Hematopoietic multipotent progenitor cell treated with erythropoietin and hydrocortisone succinate and interleukin-3 and kit ligand, for 8 days (in vitro differentiated cells): ENCODE measurements around the gene HAGHL.
"Not testable (repeated sequence)": the region's sequence is repeated elsewhere in the genome, so short reads cannot be mapped to it uniquely, and the experiment has no call there.

Source experiments
- DNase-seq: peaks from one replicate; pipeline ENCODE4 v3.0.0-alpha.2; 2015

HAGHL gene

DNA sequence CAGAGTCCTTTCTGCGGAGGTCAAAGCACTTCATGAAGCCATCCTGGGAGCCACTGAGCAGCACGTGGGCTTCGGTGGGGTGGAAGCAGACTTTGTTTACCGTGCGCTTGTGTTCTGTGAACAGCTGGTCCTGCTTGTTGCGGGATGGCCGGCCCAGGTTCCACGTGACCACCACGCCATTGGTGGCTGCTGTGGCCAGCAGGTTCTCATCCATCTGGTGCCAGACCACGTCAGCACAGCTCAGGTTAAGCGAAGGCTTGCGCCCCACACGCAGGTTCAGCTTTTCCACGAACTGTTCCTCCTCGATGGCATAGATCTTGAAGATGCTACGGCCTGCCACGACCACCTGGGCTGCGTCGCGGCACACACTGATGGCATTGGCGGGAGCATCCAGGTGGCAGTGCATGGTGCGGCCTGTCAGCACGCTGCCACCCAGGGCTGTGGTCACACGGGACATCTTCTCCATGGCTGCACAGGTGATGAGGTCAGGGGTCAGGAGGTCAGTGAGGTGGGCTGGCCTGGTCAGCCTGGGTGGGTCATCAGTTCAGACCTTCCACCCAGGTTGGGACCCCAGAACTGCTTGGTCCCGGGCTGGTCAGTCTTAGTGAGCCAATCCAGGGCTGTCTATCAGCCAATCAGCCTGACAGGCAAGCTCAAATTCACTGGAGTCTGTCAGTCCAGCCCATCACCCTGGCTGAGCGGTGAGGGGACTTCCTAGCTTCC is 37.6 kb upstream of the HAGHL start:
- no peak for DNase-seq

GRCh38 chr16:691242-691641 is 35.7 kb upstream of the HAGHL start:
- not testable (repeated sequence) for DNase-seq

DNA sequence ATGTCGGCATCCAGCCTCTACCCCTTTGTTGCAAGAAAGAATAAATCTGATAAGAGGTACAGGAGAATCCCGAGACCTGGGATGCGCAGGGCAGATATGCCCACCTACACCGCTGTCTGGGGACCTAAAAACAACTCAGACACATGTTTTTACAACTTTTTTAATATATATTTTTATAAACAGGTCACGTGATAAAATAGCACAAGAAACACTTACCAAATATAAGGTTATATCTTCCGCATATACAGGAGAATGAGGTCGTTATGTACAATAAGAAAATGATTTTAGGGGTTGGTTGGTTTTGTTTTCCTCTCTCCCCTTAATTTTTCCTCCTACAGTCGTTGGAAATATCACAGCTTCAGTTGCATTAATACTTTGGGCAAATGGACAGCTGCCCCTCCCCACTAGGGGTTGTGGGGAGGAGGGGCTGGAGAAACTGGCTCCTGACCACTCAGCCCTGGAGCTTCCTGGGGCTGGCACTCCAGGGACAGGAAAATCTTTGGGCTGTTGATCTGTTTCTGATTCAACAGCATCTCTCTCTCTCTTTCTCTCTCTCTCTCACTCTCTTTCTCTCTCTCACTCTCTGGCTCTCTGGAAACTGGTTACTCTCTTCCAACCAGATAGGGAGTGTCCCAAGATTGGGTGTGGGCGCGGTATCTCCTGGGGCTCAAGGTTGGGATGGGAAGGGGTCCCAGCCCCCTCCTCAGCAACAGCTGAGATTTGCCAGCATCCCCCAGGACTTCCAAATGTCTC is 34.4 kb upstream of the HAGHL start:
- DNase-seq: no peak

- no peak for DNase-seq
Observed at GRCh38 chr16:693364-693763, 33.5 kb upstream of the HAGHL start.

- DNase-seq: no peak
Observed at GRCh38 chr16:693766-694165, 33.1 kb upstream of the HAGHL start.

- DNase-seq: no peak
Observed at GRCh38 chr16:694187-694862, 32.6 kb upstream of the HAGHL start.

GRCh38 chr16:694863-695354 is 32.0 kb upstream of the HAGHL start:
- DNase-seq: no peak

GRCh38 chr16:695355-696089 is 31.4 kb upstream of the HAGHL start:
- peak; percentile 61 for DNase-seq

GRCh38 chr16:698911-699671 is 27.8 kb upstream of the HAGHL start:
- DNase-seq: no peak

DNA sequence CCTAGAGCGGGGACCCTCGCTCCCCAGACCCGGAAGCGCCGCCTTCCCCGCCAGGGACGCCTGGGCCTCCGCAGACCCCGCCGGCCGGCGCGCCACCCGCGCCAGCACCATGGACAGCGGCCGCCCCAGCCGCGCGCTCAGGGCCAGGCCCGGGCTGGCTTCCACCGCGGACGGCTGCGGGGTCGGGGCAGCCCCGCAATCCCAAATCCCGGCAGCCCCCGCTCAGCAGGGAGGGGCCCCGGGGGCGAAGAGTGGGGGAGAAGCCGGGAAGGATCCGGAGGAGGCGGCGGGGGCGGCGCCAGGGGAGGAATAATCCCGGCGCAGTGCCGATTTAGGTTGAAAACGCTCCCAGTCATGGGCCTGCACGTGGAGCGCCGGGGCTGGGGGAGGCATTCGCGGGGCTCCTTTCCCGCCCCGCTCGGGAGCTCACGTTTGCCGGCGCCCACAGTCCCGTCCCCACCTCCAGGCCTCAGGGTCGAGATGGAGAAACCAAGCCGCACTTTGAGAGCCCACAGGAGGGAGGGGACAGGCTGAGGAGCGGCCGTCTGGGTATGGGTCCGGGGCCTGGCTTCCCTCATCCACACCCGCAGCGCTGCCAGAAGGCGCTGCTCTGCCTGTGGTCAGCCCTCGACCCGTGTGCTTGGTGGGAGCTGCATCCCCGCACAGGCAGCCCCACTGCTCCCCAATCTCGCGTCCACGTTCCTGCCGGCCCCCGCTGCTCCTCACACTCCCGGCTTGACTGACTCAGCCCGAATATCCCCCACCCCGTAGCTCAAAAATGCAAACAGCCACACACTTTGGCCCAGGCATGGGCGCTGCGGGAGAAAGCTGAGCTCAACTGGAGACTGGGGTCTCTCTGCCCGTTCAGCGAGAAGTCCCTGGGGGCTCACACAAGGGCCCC is 26.0 kb upstream of the HAGHL start:
- no peak for DNase-seq

- DNase-seq: no peak
Observed at GRCh38 chr16:702341-702740, 24.6 kb upstream of the HAGHL start.

GRCh38 chr16:703406-703805 is 23.5 kb upstream of the HAGHL start:
- DNase-seq: no peak

GRCh38 chr16:704047-704446 is 22.9 kb upstream of the HAGHL start:
- no peak for DNase-seq

GRCh38 chr16:704552-705380 is 22.1 kb upstream of the HAGHL start:
- no peak for DNase-seq

DNA sequence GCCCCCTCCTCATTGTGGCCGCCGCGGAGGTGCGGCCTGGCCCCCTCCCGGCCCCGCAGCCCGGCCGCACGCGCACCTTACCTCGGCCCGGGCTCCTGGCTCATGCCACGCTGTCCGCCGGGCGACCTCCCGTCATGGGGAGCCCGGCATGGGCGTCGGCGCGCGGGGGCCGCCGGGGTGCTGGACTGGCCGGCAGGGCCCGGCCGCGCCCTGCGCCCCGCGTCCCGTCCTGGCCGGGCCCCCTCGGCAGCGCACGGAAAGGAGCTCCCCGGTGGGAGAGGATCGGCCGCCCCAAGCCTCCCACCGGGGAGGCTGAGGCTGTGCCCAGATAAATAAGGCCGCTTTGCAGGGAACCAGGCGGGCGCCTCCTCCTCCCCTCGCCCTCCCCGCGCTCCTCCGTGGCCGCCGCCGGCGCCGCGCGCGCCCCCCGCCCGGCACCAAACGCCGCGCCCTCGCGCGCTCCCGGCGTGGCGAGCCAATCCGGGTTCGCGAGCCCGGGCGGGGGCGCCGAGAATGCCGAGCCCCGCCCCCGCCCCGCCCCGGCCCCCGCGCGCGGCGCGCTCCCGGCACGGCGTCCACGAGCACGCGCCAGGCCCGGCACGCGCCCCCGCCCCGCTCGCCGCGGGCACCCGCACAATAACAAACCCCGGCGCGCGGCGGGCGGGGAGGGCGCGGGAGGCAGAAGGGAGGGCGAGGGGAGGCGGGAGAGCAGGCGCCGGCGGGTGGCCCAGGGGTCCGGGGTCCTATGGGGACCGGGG is 21.3 kb upstream of the HAGHL start, which contains the start of gene FBXL16:
Gene FBXL16, minus strand, starts transcription at position 371 of the 758 bp plus-strand sequence. CDS start 8,396 bp downstream, outside the sequence.
- no peak for DNase-seq

- no peak for DNase-seq
Observed at GRCh38 chr16:706189-707061, 20.5 kb upstream of the HAGHL start.

DNA sequence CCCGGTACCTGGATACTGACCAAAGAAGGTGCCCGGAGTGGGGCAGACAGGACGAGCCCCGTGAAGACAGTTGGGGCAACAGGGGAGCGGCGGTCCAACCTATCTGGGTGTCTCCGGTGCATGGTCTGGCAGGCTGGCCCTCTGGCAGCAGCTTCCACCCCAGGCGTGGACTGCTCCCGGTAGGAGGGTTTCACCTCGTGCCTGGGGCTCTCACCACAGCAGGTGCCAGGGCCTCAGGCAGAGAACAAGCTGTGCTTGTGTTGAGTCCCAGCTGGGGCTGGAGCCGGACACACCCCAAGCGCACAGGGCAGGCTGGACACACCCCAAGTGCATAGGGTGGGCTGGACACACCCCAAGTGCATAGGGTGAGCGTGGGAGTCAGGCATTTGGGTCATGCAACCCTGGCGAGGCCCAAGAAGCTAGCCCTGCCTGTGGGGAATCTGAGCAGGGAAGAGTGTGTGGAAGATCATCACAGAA is 19.8 kb upstream of the HAGHL start:
- DNase-seq: no peak

DNA sequence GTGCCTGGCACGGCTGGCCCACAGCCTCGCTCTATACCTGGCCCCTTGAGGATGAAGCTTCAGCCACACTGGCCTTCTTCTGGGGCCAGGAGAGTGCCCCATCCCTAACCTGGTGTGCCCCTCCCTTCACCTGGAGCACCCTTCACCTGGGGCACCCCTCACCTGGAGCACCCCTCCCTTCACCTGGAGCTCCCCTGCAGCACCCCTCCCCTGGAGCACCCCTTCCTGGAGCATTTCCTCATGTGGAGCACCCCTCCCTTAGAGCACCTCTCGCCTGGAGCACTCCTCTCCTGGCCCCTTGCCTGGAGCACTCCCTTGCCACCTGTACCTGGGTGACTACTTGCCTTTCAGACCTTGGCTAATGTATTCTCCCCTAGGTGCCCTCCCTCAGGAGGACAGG is 18.9 kb upstream of the HAGHL start:
- no peak for DNase-seq
